ENCODE measurements around the gene CASQ2.

CASQ2 gene

GRCh38 chr1:115796036-115796435, 27.5 kb upstream of the CASQ2 start:
- DNase-seq: no peak
- H3K36me3 ChIP-seq (ENCODE audit: control insufficient read depth in 4 of 4, insufficient read depth in 4 of 4, low read length in 3 of 4): no peaks in the 10 kb centered on the region
- ChIA-PET POLR2A (interaction anchor here (0.6 kb wide), 1 partner anchor 45 kb away, joined by 4 read pairs; the partner anchor contains the start of gene NHLH2), CTCF (interaction anchor here (2.5 kb wide), 1 partner anchor 185 kb away, joined by 6 read pairs; no protein-coding TSS in a partner anchor)
- H3K27me3 ChIP-seq (replicated peaks in 2 of 5; ENCODE audit: control insufficient read depth in 4 of 5, insufficient read depth in 5 of 5, low read length in 4 of 5): no peaks in the 10 kb centered on the region
- H3K4me1 ChIP-seq (ENCODE audit: control extremely low read depth in 1 of 4, control insufficient read depth in 4 of 4, insufficient read depth in 4 of 4, low read length in 3 of 4): peaks cover 0 to 7% (median 0%) of the 10 kb centered on the region in 4 experiments
- H3K9me3 ChIP-seq (ENCODE audit: control extremely low read depth in 1 of 5, control insufficient read depth in 4 of 5, insufficient read depth in 2 of 5, low read depth in 1 of 5, low read length in 4 of 5): no peaks in the 10 kb centered on the region
- 100% methylated on average over 3 of the region's 6 CpGs for WGBS (ENCODE audit: insufficient coverage)
- no peak overlapping the region for H3K27ac ChIP-seq (ENCODE audit: insufficient read depth in 1 of 2, low read depth in 1 of 2, low read length in 2 of 2, poor library complexity in 1 of 2, severe bottlenecking in 2 of 2)
- no peak overlapping the region for H3K4me3 ChIP-seq (ENCODE audit: control insufficient read depth in 1 of 7, extremely low read depth in 1 of 7, insufficient read depth in 4 of 7, low read depth in 2 of 7, low read length in 6 of 7)

GRCh38 chr1:115794976-115795639, 26.6 kb upstream of the CASQ2 start:
- H3K4me3 ChIP-seq (ENCODE audit: control insufficient read depth in 1 of 7, extremely low read depth in 1 of 7, insufficient read depth in 4 of 7, low read depth in 2 of 7, low read length in 6 of 7): no peak overlapping the region
- no peak for DNase-seq
- no peaks in the 10 kb centered on the region for H3K36me3 ChIP-seq (ENCODE audit: control insufficient read depth in 4 of 4, insufficient read depth in 4 of 4, low read length in 3 of 4)
- peaks cover 0 to 7% (median 0%) of the 10 kb centered on the region in 4 experiments for H3K4me1 ChIP-seq (ENCODE audit: control extremely low read depth in 1 of 4, control insufficient read depth in 4 of 4, insufficient read depth in 4 of 4, low read length in 3 of 4)
- no peaks in the 10 kb centered on the region for H3K27me3 ChIP-seq (replicated peaks in 2 of 5; ENCODE audit: control insufficient read depth in 4 of 5, insufficient read depth in 5 of 5, low read length in 4 of 5)
- 70% methylated on average over 4 of the region's 4 CpGs for WGBS (ENCODE audit: insufficient coverage)
- CTCF ChIA-PET: no interaction called here
- POLR2A ChIA-PET: no interaction called here
- H3K27ac ChIP-seq (ENCODE audit: insufficient read depth in 1 of 2, low read depth in 1 of 2, low read length in 2 of 2, poor library complexity in 1 of 2, severe bottlenecking in 2 of 2): no peak overlapping the region
- no peaks in the 10 kb centered on the region for H3K9me3 ChIP-seq (ENCODE audit: control extremely low read depth in 1 of 5, control insufficient read depth in 4 of 5, insufficient read depth in 2 of 5, low read depth in 1 of 5, low read length in 4 of 5)

GRCh38 chr1:115793162-115793561, 24.6 kb upstream of the CASQ2 start:
- Histone ChIP-seq H3K4me1 (ENCODE audit: control extremely low read depth in 1 of 4, control insufficient read depth in 4 of 4, insufficient read depth in 4 of 4, low read length in 3 of 4) (peaks cover 0 to 7% (median 0%) of the 10 kb centered on the region in 4 experiments), H3K27me3 (replicated peaks in 2 of 5; ENCODE audit: control insufficient read depth in 4 of 5, insufficient read depth in 5 of 5, low read length in 4 of 5) (no peaks in the 10 kb centered on the region), H3K27ac (ENCODE audit: insufficient read depth in 1 of 2, low read depth in 1 of 2, low read length in 2 of 2, poor library complexity in 1 of 2, severe bottlenecking in 2 of 2) (no peak overlapping the region), H3K4me3 (ENCODE audit: control insufficient read depth in 1 of 7, extremely low read depth in 1 of 7, insufficient read depth in 4 of 7, low read depth in 2 of 7, low read length in 6 of 7) (no peak overlapping the region), H3K36me3 (ENCODE audit: control insufficient read depth in 4 of 4, insufficient read depth in 4 of 4, low read length in 3 of 4) (no peaks in the 10 kb centered on the region), H3K9me3 (ENCODE audit: control extremely low read depth in 1 of 5, control insufficient read depth in 4 of 5, insufficient read depth in 2 of 5, low read depth in 1 of 5, low read length in 4 of 5) (no peaks in the 10 kb centered on the region)
- ChIA-PET POLR2A (no interaction called here), CTCF (interaction anchor here (0.7 to 1.6 kb wide), 3 partner anchors 22 to 188 kb away, joined by 3 to 6 read pairs (median 3); no protein-coding TSS in a partner anchor)
- 36% methylated on average over 7 of the region's 9 CpGs for WGBS (ENCODE audit: insufficient coverage)
- peak; percentile 24 to 65 (median 43) for DNase-seq

GRCh38 chr1:115791816-115792215, 23.3 kb upstream of the CASQ2 start:
- Histone ChIP-seq H3K27ac (ENCODE audit: insufficient read depth in 1 of 2, low read depth in 1 of 2, low read length in 2 of 2, poor library complexity in 1 of 2, severe bottlenecking in 2 of 2) (no peak overlapping the region), H3K9me3 (ENCODE audit: control extremely low read depth in 1 of 5, control insufficient read depth in 4 of 5, insufficient read depth in 2 of 5, low read depth in 1 of 5, low read length in 4 of 5) (peaks cover 0 to 3% (median 0%) of the 10 kb centered on the region in 5 experiments), H3K27me3 (replicated peaks in 2 of 5; ENCODE audit: control insufficient read depth in 4 of 5, insufficient read depth in 5 of 5, low read length in 4 of 5) (no peaks in the 10 kb centered on the region), H3K4me1 (ENCODE audit: control extremely low read depth in 1 of 4, control insufficient read depth in 4 of 4, insufficient read depth in 4 of 4, low read length in 3 of 4) (peaks cover 0 to 7% (median 0%) of the 10 kb centered on the region in 4 experiments), H3K4me3 (ENCODE audit: control insufficient read depth in 1 of 7, extremely low read depth in 1 of 7, insufficient read depth in 4 of 7, low read depth in 2 of 7, low read length in 6 of 7) (no peak overlapping the region), H3K36me3 (ENCODE audit: control insufficient read depth in 4 of 4, insufficient read depth in 4 of 4, low read length in 3 of 4) (no peaks in the 10 kb centered on the region)
- POLR2A ChIA-PET: no interaction called here
- CTCF ChIA-PET: interaction anchor here (1.4 kb wide), 1 partner anchor 14 kb away, joined by 3 read pairs; no protein-coding TSS in a partner anchor
- 92% methylated on average over 2 of the region's 3 CpGs for WGBS (ENCODE audit: insufficient coverage)
- DNase-seq: no peak

GRCh38 chr1:115790846-115791245, 22.3 kb upstream of the CASQ2 start:
- WGBS (ENCODE audit: insufficient coverage): 78% methylated on average over 4 of the region's 6 CpGs
- H3K4me3 ChIP-seq (ENCODE audit: control insufficient read depth in 1 of 7, extremely low read depth in 1 of 7, insufficient read depth in 4 of 7, low read depth in 2 of 7, low read length in 6 of 7): no peak overlapping the region
- H3K27me3 ChIP-seq (replicated peaks in 2 of 5; ENCODE audit: control insufficient read depth in 4 of 5, insufficient read depth in 5 of 5, low read length in 4 of 5): no peaks in the 10 kb centered on the region
- H3K4me1 ChIP-seq (ENCODE audit: control extremely low read depth in 1 of 4, control insufficient read depth in 4 of 4, insufficient read depth in 4 of 4, low read length in 3 of 4): peaks cover 0 to 7% (median 0%) of the 10 kb centered on the region in 4 experiments
- no peaks in the 10 kb centered on the region for H3K36me3 ChIP-seq (ENCODE audit: control insufficient read depth in 4 of 4, insufficient read depth in 4 of 4, low read length in 3 of 4)
- POLR2A ChIA-PET: no interaction called here
- peaks cover 0 to 3% (median 0%) of the 10 kb centered on the region in 5 experiments for H3K9me3 ChIP-seq (ENCODE audit: control extremely low read depth in 1 of 5, control insufficient read depth in 4 of 5, insufficient read depth in 2 of 5, low read depth in 1 of 5, low read length in 4 of 5)
- no peak for DNase-seq
- CTCF ChIA-PET: interaction anchor here (1.2 kb wide), 1 partner anchor 10 kb away, joined by 3 read pairs; no protein-coding TSS in a partner anchor
- no peak overlapping the region for H3K27ac ChIP-seq (ENCODE audit: insufficient read depth in 1 of 2, low read depth in 1 of 2, low read length in 2 of 2, poor library complexity in 1 of 2, severe bottlenecking in 2 of 2)

GRCh38 chr1:115790356-115790755, 21.8 kb upstream of the CASQ2 start:
- DNase-seq: no peak

GRCh38 chr1:115783311-115783710, 14.8 kb upstream of the CASQ2 start:
- POLR2A ChIA-PET: no interaction called here
- Histone ChIP-seq H3K27me3 (replicated peaks in 2 of 5; ENCODE audit: control insufficient read depth in 4 of 5, insufficient read depth in 5 of 5, low read length in 4 of 5) (no peaks in the 10 kb centered on the region), H3K4me3 (ENCODE audit: control insufficient read depth in 1 of 7, extremely low read depth in 1 of 7, insufficient read depth in 4 of 7, low read depth in 2 of 7, low read length in 6 of 7) (no peak overlapping the region), H3K36me3 (ENCODE audit: control insufficient read depth in 4 of 4, insufficient read depth in 4 of 4, low read length in 3 of 4) (no peaks in the 10 kb centered on the region), H3K27ac (ENCODE audit: insufficient read depth in 1 of 2, low read depth in 1 of 2, low read length in 2 of 2, poor library complexity in 1 of 2, severe bottlenecking in 2 of 2) (no peak overlapping the region), H3K9me3 (ENCODE audit: control extremely low read depth in 1 of 5, control insufficient read depth in 4 of 5, insufficient read depth in 2 of 5, low read depth in 1 of 5, low read length in 4 of 5) (peaks cover 0 to 3% (median 0%) of the 10 kb centered on the region in 5 experiments), H3K4me1 (ENCODE audit: control extremely low read depth in 1 of 4, control insufficient read depth in 4 of 4, insufficient read depth in 4 of 4, low read length in 3 of 4) (no peaks in the 10 kb centered on the region)
- CTCF ChIA-PET: interaction anchor here (0.5 to 1.5 kb wide), 4 partner anchors 10 to 27 kb away, joined by 3 to 5 read pairs (median 4); no protein-coding TSS in a partner anchor
- DNase-seq: no peak

More at GRCh38 chr1:115790356-115790755, 21.8 kb upstream of the CASQ2 start:
- peaks cover 0 to 3% (median 0%) of the 10 kb centered on the region in 5 experiments for H3K9me3 ChIP-seq (ENCODE audit: control extremely low read depth in 1 of 5, control insufficient read depth in 4 of 5, insufficient read depth in 2 of 5, low read depth in 1 of 5, low read length in 4 of 5)
- H3K4me3 ChIP-seq (ENCODE audit: control insufficient read depth in 1 of 7, extremely low read depth in 1 of 7, insufficient read depth in 4 of 7, low read depth in 2 of 7, low read length in 6 of 7): no peak overlapping the region
- no peaks in the 10 kb centered on the region for H3K36me3 ChIP-seq (ENCODE audit: control insufficient read depth in 4 of 4, insufficient read depth in 4 of 4, low read length in 3 of 4)
- CTCF ChIA-PET: interaction anchor here (1.2 kb wide), 1 partner anchor 11 kb away, joined by 3 read pairs; no protein-coding TSS in a partner anchor
- POLR2A ChIA-PET: no interaction called here
- peaks cover 0 to 7% (median 0%) of the 10 kb centered on the region in 4 experiments for H3K4me1 ChIP-seq (ENCODE audit: control extremely low read depth in 1 of 4, control insufficient read depth in 4 of 4, insufficient read depth in 4 of 4, low read length in 3 of 4)
- no peaks in the 10 kb centered on the region for H3K27me3 ChIP-seq (replicated peaks in 2 of 5; ENCODE audit: control insufficient read depth in 4 of 5, insufficient read depth in 5 of 5, low read length in 4 of 5)
- 100% methylated on average over 1 of the region's 3 CpGs for WGBS (ENCODE audit: insufficient coverage)
- no peak overlapping the region for H3K27ac ChIP-seq (ENCODE audit: insufficient read depth in 1 of 2, low read depth in 1 of 2, low read length in 2 of 2, poor library complexity in 1 of 2, severe bottlenecking in 2 of 2)
